ENCODE data around the gene MCM3. TPM values are rescaled to one million over a fixed set of nuclear protein-coding genes. Genes with fewer than 3 reads are reported as not detected.

Gene MCM3
- 107 TPM for total RNA-seq (2021; ENCODE audit: unreplicated experiment)
- 60.2 TPM for polyA plus RNA-seq (2012; ENCODE audit: insufficient read length)
- Bru-seq, nascent RNA = percentile 95 among the genes with signal in this experiment
- percentile 92 among the genes with signal in this experiment for BruChase-seq, experiment 1, labeled RNA remaining after a 2-hour chase
- BruChase-seq, experiment 2, labeled RNA remaining after a 6-hour chase = percentile 96 among the genes with signal in this experiment
- long read RNA-seq, transcript MCM3-202 (16 exons, 2,523 nt) = minor isoform, 6 of 449 reads
- long read RNA-seq, transcript MCM3-201 (17 exons, 3,083 nt) = major isoform, 298 of 449 reads
- long read RNA-seq, partial matches to known transcripts = 69 of 449 reads
- long read RNA-seq, other reads (novel, unspliced or antisense) = 76 of 449 reads

GRCh38 chr6:52284460-52285176 is at the start of gene MCM3:
TSS of gene MCM3 (minus strand) at chr6:52284742. CDS start at chr6:52284674, 68 bp downstream.
- peaks cover 37% of the 10 kb centered on the region for H3K36me3 ChIP-seq (ENCODE audit: control insufficient read depth, insufficient read depth, low read length)
- peaks cover 15% of the 10 kb centered on the region for H3K4me1 ChIP-seq (ENCODE audit: control insufficient read depth, insufficient read depth, low read length)
- in situ Hi-C loops (cut with HindIII; ENCODE audit: low pct_unique_long_range_greater_than_20kb, low sequenced_read_pairs) (loop anchor here (10.0 kb wide), 1 partner anchor 120 kb away; no protein-coding TSS in a partner anchor), intact Hi-C loops (cut with micrococcal nuclease; ENCODE audit: unreplicated experiment) (loop anchor here (2.0 to 10.0 kb wide), 2 partner anchors 78 to 380 kb away; partner anchors contain the start of gene PAQR8)
- TF ChIP-seq TCF7L2 (IDR thresholded peaks at IDR 0.05; ENCODE audit: low read depth, low read length) (0 out of 2 replicates have a peak, but pooled peaks have one; percentile 33), SIN3A (IDR thresholded peaks at IDR 0.05; ENCODE audit: borderline replicate concordance, insufficient read depth, low read depth, low read length) (peak; percentile 83; the same call in 1 of the 2 replicates), POLR2AphosphoS5 (IDR thresholded peaks at IDR 0.05; ENCODE audit: low read depth, low read length) (peak; percentile 82)
- TF ChIP-seq, protein P1, sequence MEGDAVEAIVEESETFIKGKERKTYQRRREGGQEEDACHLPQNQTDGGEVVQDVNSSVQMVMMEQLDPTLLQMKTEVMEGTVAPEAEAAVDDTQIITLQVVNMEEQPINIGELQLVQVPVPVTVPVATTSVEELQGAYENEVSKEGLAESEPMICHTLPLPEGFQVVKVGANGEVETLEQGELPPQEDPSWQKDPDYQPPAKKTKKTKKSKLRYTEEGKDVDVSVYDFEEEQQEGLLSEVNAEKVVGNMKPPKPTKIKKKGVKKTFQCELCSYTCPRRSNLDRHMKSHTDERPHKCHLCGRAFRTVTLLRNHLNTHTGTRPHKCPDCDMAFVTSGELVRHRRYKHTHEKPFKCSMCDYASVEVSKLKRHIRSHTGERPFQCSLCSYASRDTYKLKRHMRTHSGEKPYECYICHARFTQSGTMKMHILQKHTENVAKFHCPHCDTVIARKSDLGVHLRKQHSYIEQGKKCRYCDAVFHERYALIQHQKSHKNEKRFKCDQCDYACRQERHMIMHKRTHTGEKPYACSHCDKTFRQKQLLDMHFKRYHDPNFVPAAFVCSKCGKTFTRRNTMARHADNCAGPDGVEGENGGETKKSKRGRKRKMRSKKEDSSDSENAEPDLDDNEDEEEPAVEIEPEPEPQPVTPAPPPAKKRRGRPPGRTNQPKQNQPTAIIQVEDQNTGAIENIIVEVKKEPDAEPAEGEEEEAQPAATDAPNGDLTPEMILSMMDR (IDR thresholded peaks at IDR 0.05) = no peak
- TF ChIP-seq, protein P2, sequence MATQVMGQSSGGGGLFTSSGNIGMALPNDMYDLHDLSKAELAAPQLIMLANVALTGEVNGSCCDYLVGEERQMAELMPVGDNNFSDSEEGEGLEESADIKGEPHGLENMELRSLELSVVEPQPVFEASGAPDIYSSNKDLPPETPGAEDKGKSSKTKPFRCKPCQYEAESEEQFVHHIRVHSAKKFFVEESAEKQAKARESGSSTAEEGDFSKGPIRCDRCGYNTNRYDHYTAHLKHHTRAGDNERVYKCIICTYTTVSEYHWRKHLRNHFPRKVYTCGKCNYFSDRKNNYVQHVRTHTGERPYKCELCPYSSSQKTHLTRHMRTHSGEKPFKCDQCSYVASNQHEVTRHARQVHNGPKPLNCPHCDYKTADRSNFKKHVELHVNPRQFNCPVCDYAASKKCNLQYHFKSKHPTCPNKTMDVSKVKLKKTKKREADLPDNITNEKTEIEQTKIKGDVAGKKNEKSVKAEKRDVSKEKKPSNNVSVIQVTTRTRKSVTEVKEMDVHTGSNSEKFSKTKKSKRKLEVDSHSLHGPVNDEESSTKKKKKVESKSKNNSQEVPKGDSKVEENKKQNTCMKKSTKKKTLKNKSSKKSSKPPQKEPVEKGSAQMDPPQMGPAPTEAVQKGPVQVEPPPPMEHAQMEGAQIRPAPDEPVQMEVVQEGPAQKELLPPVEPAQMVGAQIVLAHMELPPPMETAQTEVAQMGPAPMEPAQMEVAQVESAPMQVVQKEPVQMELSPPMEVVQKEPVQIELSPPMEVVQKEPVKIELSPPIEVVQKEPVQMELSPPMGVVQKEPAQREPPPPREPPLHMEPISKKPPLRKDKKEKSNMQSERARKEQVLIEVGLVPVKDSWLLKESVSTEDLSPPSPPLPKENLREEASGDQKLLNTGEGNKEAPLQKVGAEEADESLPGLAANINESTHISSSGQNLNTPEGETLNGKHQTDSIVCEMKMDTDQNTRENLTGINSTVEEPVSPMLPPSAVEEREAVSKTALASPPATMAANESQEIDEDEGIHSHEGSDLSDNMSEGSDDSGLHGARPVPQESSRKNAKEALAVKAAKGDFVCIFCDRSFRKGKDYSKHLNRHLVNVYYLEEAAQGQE (IDR thresholded peaks at IDR 0.05; ENCODE audit: insufficient read depth in 1 of 2, low read depth in 2 of 2, low read length in 1 of 2) = no peak
- ATAC-seq (peak; percentile 99), DNase-seq (ENCODE audit: low read depth, low spot score) (peak; percentile 99)
- H3K9me3 ChIP-seq (ENCODE audit: control insufficient read depth, insufficient read depth, low read depth, low read length) = no peaks in the 10 kb centered on the region
- H3K27ac ChIP-seq (ENCODE audit: low read length) = peak within 1 kb of the TSS; percentile 91
- H3K4me3 ChIP-seq (ENCODE audit: low read depth in 2 of 2, low read length in 2 of 2) = peak within 1 kb of the TSS; percentile 84 to 93
- no peaks in the 10 kb centered on the region for H3K27me3 ChIP-seq (ENCODE audit: control insufficient read depth, insufficient read depth, low read length)
- POLR2A ChIA-PET = interaction anchor here (0.6 kb wide), 1 partner anchor 860 kb away, joined by 3 read pairs; no protein-coding TSS in a partner anchor
- no TSS peak for BruUV-seq (replicated peaks)
- CTCF ChIA-PET = interaction anchor here (0.5 to 2.0 kb wide), 4 partner anchors 21 to 379 kb away, joined by 4 to 12 read pairs (median 8); no protein-coding TSS in a partner anchor

GRCh38 chr6:52333840-52334200 is 49.3 kb upstream of the MCM3 start:
- POLR2A ChIA-PET = no interaction called here
- TF ChIP-seq POLR2AphosphoS5 (IDR thresholded peaks at IDR 0.05; ENCODE audit: low read depth, low read length) = no peak
- TF ChIP-seq, protein P1 (IDR thresholded peaks at IDR 0.05) = no peak
- TF ChIP-seq, protein P2 (IDR thresholded peaks at IDR 0.05; ENCODE audit: insufficient read depth in 1 of 2, low read depth in 2 of 2, low read length in 1 of 2) = no peak
- no peak for TF ChIP-seq SIN3A (IDR thresholded peaks at IDR 0.05; ENCODE audit: borderline replicate concordance, insufficient read depth, low read depth, low read length)
- no peak for TF ChIP-seq TCF7L2 (IDR thresholded peaks at IDR 0.05; ENCODE audit: low read depth, low read length)
- no peaks in the 10 kb centered on the region for H3K4me1 ChIP-seq (ENCODE audit: control insufficient read depth, insufficient read depth, low read length)
- H3K9me3 ChIP-seq (ENCODE audit: control insufficient read depth, insufficient read depth, low read depth, low read length) = no peaks in the 10 kb centered on the region
- DNase-seq (ENCODE audit: low read depth, low spot score) (no peak), ATAC-seq (peak; percentile 54; the same call in 1 of the 2 replicates)
- no peaks in the 10 kb centered on the region for H3K36me3 ChIP-seq (ENCODE audit: control insufficient read depth, insufficient read depth, low read length)
- in situ Hi-C loops (cut with HindIII; ENCODE audit: low pct_unique_long_range_greater_than_20kb, low sequenced_read_pairs) (no loop called here), intact Hi-C loops (cut with micrococcal nuclease; ENCODE audit: unreplicated experiment) (no loop called here)
- no peak overlapping the region for H3K27ac ChIP-seq (ENCODE audit: low read length)
- no TSS peak for BruUV-seq (replicated peaks)
- CTCF ChIA-PET = interaction anchor here (0.8 kb wide), 1 partner anchor 73 kb away, joined by 6 read pairs; no protein-coding TSS in a partner anchor
- H3K4me3 ChIP-seq (ENCODE audit: low read depth in 2 of 2, low read length in 2 of 2) = no peak overlapping the region
- H3K27me3 ChIP-seq (ENCODE audit: control insufficient read depth, insufficient read depth, low read length) = no peaks in the 10 kb centered on the region

Data from Panc1 (cell line).